Renal cortex interstitium (tissue), 11 donors: ENCODE results near the gene SLC26A8. TPM values are rescaled to one million over a fixed set of nuclear protein-coding genes. Genes with fewer than 3 reads are reported as not detected.
"Not testable (repeated sequence)": the region's sequence is repeated elsewhere in the genome, so short reads cannot be mapped to it uniquely, and the experiment has no call there.

Source experiments
- DNase-seq, 11 donors: peaks; one replicate each; pipeline ENCODE4 v3.0.0-alpha.2; 2013; ENCODE audit warnings: low read depth in 9 of 11, low spot score in 4 of 11; ENCODE audit errors: extremely low read depth in 1 of 11
- polyA plus RNA-seq, 3 donors: library from polyadenylated mRNA; unstranded; fragments of 120-200 nt; gene quantifications; one replicate each; pipeline ENCODE4 v1.2.1, GENCODE V29; 2013; ENCODE audit not compliant: insufficient read length in 3 of 3

SLC26A8 gene
- polyA plus RNA-seq, 3 donors: 0.23 to 0.44 (median 0.27) TPM

- no peak for DNase-seq
Observed at GRCh38 chr6:35967076-35967774, 57.2 kb downstream of the SLC26A8 start.

GRCh38 chr6:35962779-35963560 lies 61.5 kb downstream of the SLC26A8 start:
- no peak for DNase-seq

- no peak for DNase-seq
Observed at GRCh38 chr6:35960187-35960586, 64.3 kb downstream of the SLC26A8 start.

- DNase-seq: no peak
Observed at GRCh38 chr6:35955970-35956369, 68.5 kb downstream of the SLC26A8 start.

- DNase-seq: no peak
Observed at GRCh38 chr6:35955521-35955920, 68.9 kb downstream of the SLC26A8 start.

GRCh38 chr6:35955071-35955470 lies 69.4 kb downstream of the SLC26A8 start:
- DNase-seq: no peak

GRCh38 chr6:35954333-35954732 lies 70.1 kb downstream of the SLC26A8 start:
- DNase-seq: no peak

- no peak for DNase-seq
Observed at GRCh38 chr6:35948725-35949124, 75.7 kb downstream of the SLC26A8 start.

GRCh38 chr6:35945650-35946025 lies 78.8 kb downstream of the SLC26A8 start:
- no peak for DNase-seq

- DNase-seq: no peak
Observed at GRCh38 chr6:35943390-35943789, 81.1 kb downstream of the SLC26A8 start.

- no peak for DNase-seq
Observed at GRCh38 chr6:35942355-35942754, 82.1 kb downstream of the SLC26A8 start.

- not testable (repeated sequence) for DNase-seq
Observed at GRCh38 chr6:35941170-35941569, 83.3 kb downstream of the SLC26A8 start.

- DNase-seq: not testable (repeated sequence)
Observed at GRCh38 chr6:35940014-35940413, 84.4 kb downstream of the SLC26A8 start.

- not testable (repeated sequence) for DNase-seq
Observed at GRCh38 chr6:35939259-35939658, 85.2 kb downstream of the SLC26A8 start.

GRCh38 chr6:35936681-35937359 lies 87.6 kb downstream of the SLC26A8 start:
- DNase-seq: no peak

- no peak for DNase-seq
Observed at GRCh38 chr6:35935469-35935868, 89.0 kb downstream of the SLC26A8 start.

- no peak for DNase-seq
Observed at GRCh38 chr6:35933844-35934243, 90.6 kb downstream of the SLC26A8 start.

- DNase-seq: not testable (repeated sequence)
Observed at GRCh38 chr6:35931873-35932272, 92.6 kb downstream of the SLC26A8 start.

- no peak for DNase-seq
Observed at GRCh38 chr6:35931120-35931561, 93.3 kb downstream of the SLC26A8 start.

- DNase-seq: no peak
Observed at GRCh38 chr6:35929601-35930000, 94.8 kb downstream of the SLC26A8 start.
